HEK293 (cell line): ENCODE measurements around the gene TMEM244.

Experiments
- CTCF ChIA-PET: fragments of 350-600 bp; formaldehyde crosslinking; extraction: SDS; loops from one replicate; lab custom pipeline; 2021; ENCODE audit warnings: antibody characterized with exemption; lab: Yijun Ruan, JAX
- POLR2A ChIA-PET: fragments of 300-600 bp; formaldehyde crosslinking; extraction: SDS; loops from one replicate; lab custom pipeline; 2020; ENCODE audit warnings: antibody characterized with exemption, inconsistent platforms; lab: Yijun Ruan, JAX
- H3K27ac ChIP-seq: fragments of 200-500 bp; sonication (Bioruptor generic); 2 replicates; pipeline ENCODE4 v1.5.1; 2014; ENCODE audit warnings: low read depth, low read length, control low read depth, inconsistent platforms; ENCODE audit errors: extremely low read depth
- H3K36me3 ChIP-seq, 2 experiments: fragments of 200-500 bp in 1 of 2; sonication (Bioruptor generic) in 1 of 2; 1 replicate in 1 of 2; 2 replicates in 1 of 2; pipeline ENCODE4 v1.5.1; 2014 to 2017; ENCODE audit warnings: inconsistent platforms in 2 of 2, low read length in 2 of 2; ENCODE audit not compliant: control insufficient read depth in 2 of 2, insufficient read depth in 1 of 2
- H3K4me1 ChIP-seq: fragments of 200-500 bp; sonication (Bioruptor generic); 2 replicates; pipeline ENCODE4 v1.5.1; 2014; ENCODE audit warnings: mild to moderate bottlenecking, low read length, inconsistent platforms; ENCODE audit not compliant: control insufficient read depth, insufficient read depth
- H3K4me3 ChIP-seq: 2 replicates; pipeline ENCODE4 v1.5.1; 2011; ENCODE audit warnings: low read depth, mild to moderate bottlenecking, control low read depth, low read length, moderate library complexity
- H3K9me3 ChIP-seq: fragments of 200-500 bp; sonication (Bioruptor generic); 2 replicates; pipeline ENCODE4 v1.5.1; 2014; ENCODE audit warnings: low read depth, low read length, inconsistent platforms; ENCODE audit not compliant: control insufficient read depth, insufficient read depth
- BCL11A ChIP-seq: fragments of 450-650 bp; formaldehyde crosslinking; IDR thresholded peaks from 2 replicates; pipeline ENCODE4 v1.5.1; 2016; ENCODE audit warnings: low read depth, missing biosample characterization, missing genetic modification characterization
- BCL6B ChIP-seq: fragments of 450-650 bp; formaldehyde crosslinking; IDR thresholded peaks from 2 replicates; pipeline ENCODE4 v1.5.1; 2017; ENCODE audit warnings: missing biosample characterization, missing genetic modification characterization
- GLI4 ChIP-seq: fragments of 450-650 bp; formaldehyde crosslinking; IDR thresholded peaks from 2 replicates; pipeline ENCODE4 v1.5.1; 2016; ENCODE audit warnings: missing biosample characterization, missing genetic modification characterization
- KLF17 ChIP-seq: fragments of 450-650 bp; formaldehyde crosslinking; IDR thresholded peaks from 2 replicates; pipeline ENCODE4 v1.5.1; 2016; ENCODE audit warnings: missing biosample characterization, missing genetic modification characterization
- MZF1 ChIP-seq: fragments of 450-650 bp; formaldehyde crosslinking; IDR thresholded peaks from 2 replicates; pipeline ENCODE4 v1.5.1; 2017; ENCODE audit warnings: missing biosample characterization, missing genetic modification characterization, borderline replicate concordance
- REST ChIP-seq: fragments of 450-650 bp; formaldehyde crosslinking; IDR thresholded peaks from 2 replicates; pipeline ENCODE4 v1.5.1; 2016; ENCODE audit warnings: missing biosample characterization, missing genetic modification characterization
- SP3 ChIP-seq: fragments of 450-650 bp; formaldehyde crosslinking; IDR thresholded peaks from 2 replicates; pipeline ENCODE4 v1.5.1; 2016; ENCODE audit warnings: missing biosample characterization, missing genetic modification characterization
- YY2 ChIP-seq: fragments of 450-650 bp; formaldehyde crosslinking; IDR thresholded peaks from 2 replicates; pipeline ENCODE4 v1.5.1; 2016; ENCODE audit warnings: missing biosample characterization, missing genetic modification characterization
- ZBTB10 ChIP-seq: fragments of 450-650 bp; formaldehyde crosslinking; IDR thresholded peaks from 2 replicates; pipeline ENCODE4 v1.5.1; 2016; ENCODE audit warnings: missing biosample characterization, missing genetic modification characterization
- ZNF112 ChIP-seq: fragments of 450-650 bp; formaldehyde crosslinking; IDR thresholded peaks from 2 replicates; pipeline ENCODE4 v1.5.0; 2017; ENCODE audit warnings: missing biosample characterization, missing genetic modification characterization
- ZNF140 ChIP-seq: fragments of 450-650 bp; formaldehyde crosslinking; IDR thresholded peaks from 2 replicates; pipeline ENCODE4 v1.5.1; 2016; ENCODE audit warnings: missing biosample characterization, missing genetic modification characterization
- ZNF157 ChIP-seq: fragments of 450-650 bp; formaldehyde crosslinking; IDR thresholded peaks from 2 replicates; pipeline ENCODE4 v1.5.1; 2016; ENCODE audit warnings: missing biosample characterization, missing genetic modification characterization
- ZNF16 ChIP-seq: fragments of 450-650 bp; formaldehyde crosslinking; IDR thresholded peaks from 2 replicates; pipeline ENCODE4 v1.5.1; 2016; ENCODE audit warnings: low read depth, missing biosample characterization, missing genetic modification characterization
- ZNF248 ChIP-seq: fragments of 450-650 bp; formaldehyde crosslinking; IDR thresholded peaks from 2 replicates; pipeline ENCODE4 v1.5.1; 2017; ENCODE audit warnings: missing biosample characterization, missing genetic modification characterization
- ZNF266 ChIP-seq: fragments of 450-650 bp; formaldehyde crosslinking; IDR thresholded peaks from 2 replicates; pipeline ENCODE4 v1.5.1; 2016; ENCODE audit warnings: missing biosample characterization, missing genetic modification characterization, low read depth
- ZNF549 ChIP-seq: fragments of 450-650 bp; IDR thresholded peaks from 2 replicates; pipeline ENCODE4 v1.5.1; 2018; ENCODE audit warnings: missing biosample characterization, missing genetic modification characterization, mild to moderate bottlenecking, inconsistent platforms, moderate library complexity
- ZNF701 ChIP-seq: fragments of 450-650 bp; formaldehyde crosslinking; IDR thresholded peaks from 2 replicates; pipeline ENCODE4 v1.5.1; 2016; ENCODE audit warnings: missing biosample characterization, missing genetic modification characterization

The TMEM244 gene

GRCh38 chr6:129908858-129909257 lies 47.7 kb upstream of the TMEM244 start (continued):
- TF ChIP-seq KLF17 (tag by site-specific recombination) (no peak), ZNF112 (tag by site-specific recombination) (no peak), ZNF549 (tag by site-specific recombination) (no peak), SP3 (tag by site-specific recombination) (no peak), ZNF248 (no peak), MZF1 (tag by site-specific recombination) (no peak), REST (tag by site-specific recombination) (no peak), ZBTB10 (tag by site-specific recombination) (no peak)

- Histone ChIP-seq H3K36me3 (no peaks in the 10 kb centered on the region), H3K9me3 (no peaks in the 10 kb centered on the region), H3K4me3 (no peak overlapping the region), H3K4me1 (no peaks in the 10 kb centered on the region), H3K27ac (no peak overlapping the region)
- CTCF ChIA-PET, result no interaction called here
- POLR2A ChIA-PET, result no interaction called here
- TF ChIP-seq ZNF266, result no peak
- TF ChIP-seq ZNF16 (tag by site-specific recombination), result no peak
- no peak for TF ChIP-seq GLI4 (tag by site-specific recombination)
- TF ChIP-seq ZNF701, result no peak
- TF ChIP-seq ZNF140 (tag by site-specific recombination), result no peak
- TF ChIP-seq BCL11A, result no peak
- TF ChIP-seq YY2, result no peak
- TF ChIP-seq BCL6B, result no peak
- TF ChIP-seq ZNF157, result no peak
Measured at GRCh38 chr6:129908356-129908755, 47.2 kb upstream of the TMEM244 start.
